G401.6 (cell line): ENCODE data around the gene SPATA13.
"Not testable (repeated sequence)": the region's sequence is repeated elsewhere in the genome, so short reads cannot be mapped to it uniquely, and the experiment has no call there.

Source experiments
- FAIRE-seq: peaks from 2 replicates; lab custom pipeline; 2012; peaks lifted over from hg19 to GRCh38; lab: Jason Lieb, UNC

The SPATA13 gene

DNA sequence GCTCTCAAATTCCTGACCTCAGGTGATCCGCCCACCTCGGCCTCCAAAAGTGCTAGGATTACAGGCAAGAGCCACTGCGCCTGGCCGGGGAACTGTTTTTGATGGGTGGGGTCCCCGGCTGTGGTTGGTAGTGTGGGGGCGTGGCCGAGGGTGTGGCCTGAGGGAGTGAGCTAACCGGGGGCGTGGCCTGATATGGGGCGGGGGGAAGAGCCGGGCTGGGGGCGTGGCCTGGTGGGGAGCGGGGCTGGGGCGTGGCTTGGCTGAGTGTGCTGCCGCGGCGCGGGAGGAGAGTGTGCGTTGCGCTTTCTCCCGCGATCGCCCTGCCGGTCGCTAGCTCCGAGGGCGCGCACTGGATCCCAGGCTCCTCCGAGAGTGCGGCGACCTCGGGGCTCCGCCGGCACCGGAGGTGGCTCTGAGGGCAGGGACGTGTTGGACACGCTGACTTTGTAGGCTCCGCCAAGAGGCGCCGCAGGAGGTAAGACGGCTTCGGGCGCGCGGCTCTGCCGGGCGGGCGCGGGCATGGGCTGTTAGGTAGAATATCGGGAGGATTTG, at the start of gene SPATA13:
TSS of gene SPATA13 (plus strand) at position 263 of the 552 bp plus-strand sequence. CDS start 62,210 bp downstream, outside the sequence.
- FAIRE-seq, result no peak

DNA sequence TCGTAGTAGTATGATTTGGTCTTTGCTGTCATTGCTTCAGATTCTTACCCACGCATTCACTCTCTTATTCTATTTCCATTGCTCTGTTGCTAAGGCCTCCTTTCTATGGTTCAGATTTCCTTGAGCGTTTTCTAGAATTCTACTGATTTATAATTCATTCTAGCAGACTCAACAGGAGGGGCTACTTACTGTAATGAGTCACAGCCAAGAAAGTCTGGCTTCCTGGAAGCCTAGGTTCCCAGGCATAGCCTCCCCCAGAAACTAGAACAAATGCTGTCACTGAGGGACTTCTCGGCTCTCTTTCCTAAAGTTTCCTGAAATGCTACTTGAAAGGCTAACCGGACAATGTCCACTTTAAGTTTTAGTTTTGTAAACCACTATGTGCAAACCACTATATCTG, 47.7 kb upstream of the SPATA13 start:
- FAIRE-seq, result no peak

DNA sequence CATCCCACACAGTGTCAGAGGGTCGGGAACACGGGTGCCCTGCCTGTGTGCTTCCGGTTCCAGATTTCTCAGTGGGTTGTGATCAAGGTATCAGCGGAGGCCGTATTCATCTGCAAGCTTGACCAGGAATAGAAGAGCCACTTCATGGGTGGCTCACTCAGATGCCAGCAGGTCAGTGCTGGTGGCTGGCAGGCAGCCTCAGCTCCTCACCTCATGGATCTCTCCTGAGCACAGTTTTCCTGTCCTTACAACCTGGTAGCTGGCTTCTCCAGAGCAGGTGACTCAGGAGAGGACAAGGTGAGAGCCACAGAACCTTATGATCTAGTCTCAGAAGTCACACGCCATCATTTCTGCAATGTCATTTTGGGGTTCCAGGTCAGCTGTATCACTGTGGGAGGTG, 44.8 kb upstream of the SPATA13 start:
- no peak for FAIRE-seq

DNA sequence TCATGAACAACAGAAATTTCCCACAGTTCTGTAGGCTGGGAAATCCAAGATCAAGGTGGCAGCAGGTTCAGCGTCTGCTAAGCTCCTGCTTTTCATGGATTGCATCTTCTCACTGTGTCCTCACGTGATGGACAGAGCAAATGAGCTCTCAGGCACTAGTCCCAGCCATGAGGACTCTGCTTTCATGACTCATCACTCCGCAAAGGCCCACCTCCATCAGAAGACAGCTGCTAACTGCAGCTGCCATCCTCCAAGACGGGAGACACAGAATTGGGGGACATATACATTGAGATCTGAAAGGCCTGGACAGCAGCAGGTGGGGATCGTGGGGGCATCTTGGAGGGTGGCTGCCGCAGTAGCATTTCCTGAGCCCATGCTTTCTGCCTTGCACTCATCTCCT, 44.4 kb upstream of the SPATA13 start:
- FAIRE-seq, result no peak

DNA sequence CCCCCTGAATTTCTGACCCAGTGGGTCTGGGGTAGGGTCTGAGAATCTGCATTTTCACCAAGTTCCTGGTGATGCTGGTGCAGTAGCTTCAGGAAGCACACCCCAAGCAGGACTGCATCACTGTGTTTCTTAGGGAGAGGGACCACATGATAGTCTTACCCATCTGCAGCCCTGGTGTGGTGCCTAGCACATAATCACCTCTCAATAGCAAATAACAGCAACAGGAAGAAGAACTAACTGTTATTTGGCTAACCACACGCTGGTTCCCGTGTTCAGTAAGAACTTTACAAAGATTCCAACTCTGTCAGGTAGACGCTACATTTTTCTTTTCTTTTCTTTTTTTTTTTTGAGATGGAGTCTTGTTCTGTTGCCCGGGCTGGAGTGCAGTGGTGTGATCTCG, 41.9 kb upstream of the SPATA13 start:
- no peak for FAIRE-seq

DNA sequence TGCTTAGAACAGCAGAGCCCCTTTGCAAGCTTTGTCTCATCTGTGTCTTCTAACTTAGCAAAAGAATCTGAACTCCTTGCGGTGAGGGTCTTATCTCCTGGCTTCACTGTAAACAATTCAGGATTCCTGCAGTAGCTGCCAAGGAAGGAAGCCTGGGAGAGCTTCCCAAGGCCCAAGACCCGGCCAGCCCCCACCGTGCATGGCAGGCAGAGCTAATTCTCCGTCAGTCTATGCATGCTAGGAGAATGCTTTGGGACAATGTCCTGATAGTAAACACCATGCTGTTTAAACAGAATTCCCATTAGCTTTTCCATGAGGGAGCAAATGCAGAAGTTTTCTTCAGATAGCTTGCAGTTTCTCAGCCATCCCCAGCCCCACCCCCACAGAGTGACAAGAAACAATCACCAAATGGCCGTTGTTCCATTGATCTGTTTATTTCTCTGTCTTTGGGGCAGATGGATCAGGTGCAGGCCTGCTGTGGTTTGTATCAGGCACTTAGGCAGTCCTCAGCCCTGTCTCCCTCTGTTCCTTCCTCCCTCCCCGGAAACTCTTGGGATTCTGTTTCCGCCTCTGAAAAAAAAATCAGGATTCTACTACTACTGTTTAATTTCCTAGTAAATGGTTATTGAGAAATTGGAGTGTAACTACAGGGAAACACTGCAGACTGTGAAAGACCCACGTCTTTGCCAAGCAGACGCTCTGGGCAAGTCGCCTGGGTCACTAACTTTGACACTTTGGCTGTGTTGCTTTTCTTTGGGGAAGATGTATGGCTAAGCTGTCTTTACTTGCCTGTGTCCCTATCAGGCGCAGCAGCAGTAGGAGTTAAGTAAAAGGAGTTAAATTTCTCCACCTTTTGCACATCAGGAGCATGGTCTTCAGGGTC, 40.7 kb upstream of the SPATA13 start:
- no peak for FAIRE-seq

DNA sequence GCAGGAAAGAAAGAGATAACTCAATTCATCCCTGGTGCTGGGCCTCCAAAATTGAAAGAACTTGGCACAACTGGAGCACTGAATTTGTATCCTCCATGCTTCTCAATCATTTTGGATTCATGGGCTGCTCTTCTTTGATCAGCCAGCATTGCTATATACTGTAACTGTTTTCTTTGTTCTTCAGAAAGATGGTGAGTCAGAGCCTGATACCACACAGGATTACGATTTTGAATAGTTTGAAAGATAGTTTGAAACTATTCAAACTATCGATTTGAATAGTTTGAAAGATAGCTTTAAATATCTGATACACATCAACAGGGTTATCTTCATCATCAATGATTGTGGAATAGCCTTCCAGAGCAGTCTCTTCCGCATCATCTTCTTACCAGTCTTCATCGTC, 38.5 kb upstream of the SPATA13 start:
- FAIRE-seq, result not testable (repeated sequence)

DNA sequence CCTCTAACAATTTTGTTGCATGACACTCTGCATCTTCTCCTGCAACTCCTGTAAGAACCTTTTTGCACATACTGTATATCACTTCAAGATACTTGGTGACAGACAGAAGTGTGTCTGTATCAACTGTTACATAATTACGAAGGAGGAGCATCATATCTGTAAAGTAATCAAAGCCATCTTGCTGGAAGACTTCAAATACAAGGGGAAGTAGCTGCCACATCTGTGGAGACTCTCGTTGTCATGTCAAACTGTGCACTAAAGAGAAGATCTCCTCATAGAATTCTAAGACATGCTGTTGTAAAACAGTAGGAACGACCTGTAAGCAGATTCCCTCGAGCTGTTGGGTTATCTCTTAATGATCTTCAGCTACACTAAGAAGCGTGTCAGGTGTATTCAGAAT, 38.0 kb upstream of the SPATA13 start:
- no peak for FAIRE-seq

DNA sequence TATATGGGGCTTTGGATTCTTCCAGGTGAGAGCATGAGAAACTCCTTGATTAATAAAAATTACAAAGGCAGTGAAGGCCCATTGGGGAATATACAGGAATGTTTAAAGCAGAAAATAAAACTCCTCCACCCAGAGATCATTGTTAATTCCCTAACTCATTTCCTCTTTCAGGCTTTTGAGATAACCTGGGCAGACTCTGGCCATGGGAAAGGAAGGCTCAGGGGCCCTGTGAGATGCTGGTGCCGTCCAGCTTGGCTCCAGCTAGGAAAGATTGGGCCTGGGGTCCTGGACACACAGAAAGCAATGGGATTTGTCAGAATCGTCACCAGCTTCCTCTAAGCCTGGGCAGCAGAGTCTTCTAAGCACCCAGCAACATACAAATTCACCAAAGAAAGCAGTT, 36.8 kb upstream of the SPATA13 start:
- no peak for FAIRE-seq

DNA sequence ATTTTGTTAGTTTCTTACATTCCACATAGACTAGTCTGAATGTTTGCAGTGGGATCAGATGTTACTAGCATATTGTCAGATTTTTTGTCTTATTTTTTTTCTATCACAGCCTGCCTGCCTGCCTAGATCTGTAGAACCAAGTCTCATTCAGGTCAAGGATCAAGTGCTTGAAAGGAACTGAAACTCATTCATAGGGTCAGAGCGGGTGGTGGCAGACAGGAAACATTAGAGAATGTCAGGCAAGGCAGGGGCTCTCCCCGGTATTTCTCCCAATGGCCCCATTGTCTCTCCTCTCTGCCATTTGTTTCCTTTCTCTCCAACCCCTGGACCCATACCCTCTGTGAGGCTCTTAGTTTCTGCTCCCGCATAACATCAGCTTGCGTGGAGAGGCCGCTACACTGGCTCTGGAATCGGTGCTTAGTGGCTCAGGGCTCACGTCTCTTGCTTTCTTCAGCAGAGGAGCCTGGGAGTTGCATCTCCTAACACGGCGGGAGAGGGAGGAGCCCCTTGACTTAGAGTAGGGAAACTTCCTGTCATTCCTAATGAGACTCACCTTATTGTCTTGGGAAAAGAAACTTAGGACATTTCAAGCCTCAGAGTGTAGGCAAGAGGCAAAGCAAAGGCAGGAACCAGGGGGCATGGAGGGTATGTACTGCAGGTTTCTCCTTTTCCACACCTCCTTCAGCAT, 35.6 kb upstream of the SPATA13 start:
- no peak for FAIRE-seq

DNA sequence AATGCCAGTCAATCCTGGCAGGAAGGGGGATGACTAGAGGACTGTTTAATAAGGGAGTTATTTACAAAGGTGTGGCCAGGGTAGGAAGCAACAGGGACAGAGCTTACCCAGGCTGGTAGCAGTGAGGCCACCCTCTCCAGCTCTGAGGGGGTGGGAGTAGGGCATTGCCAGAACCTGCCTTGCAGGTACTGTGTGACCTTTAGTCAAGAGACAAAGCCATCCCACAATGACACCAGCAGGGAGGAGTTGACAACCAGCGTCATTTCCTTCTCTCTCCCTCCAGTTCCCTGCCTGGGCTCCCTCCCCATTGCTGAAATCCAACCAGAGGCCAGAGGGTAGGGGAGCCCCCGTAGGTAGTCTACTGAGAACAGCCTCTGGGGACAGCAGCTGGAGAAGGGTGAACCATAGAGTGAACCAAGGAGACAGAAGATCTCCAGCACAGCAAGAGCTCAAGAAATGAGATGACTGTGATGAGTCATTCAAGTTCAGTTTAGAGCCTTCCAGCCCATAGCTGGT, 33.3 kb upstream of the SPATA13 start:
- no peak for FAIRE-seq

DNA sequence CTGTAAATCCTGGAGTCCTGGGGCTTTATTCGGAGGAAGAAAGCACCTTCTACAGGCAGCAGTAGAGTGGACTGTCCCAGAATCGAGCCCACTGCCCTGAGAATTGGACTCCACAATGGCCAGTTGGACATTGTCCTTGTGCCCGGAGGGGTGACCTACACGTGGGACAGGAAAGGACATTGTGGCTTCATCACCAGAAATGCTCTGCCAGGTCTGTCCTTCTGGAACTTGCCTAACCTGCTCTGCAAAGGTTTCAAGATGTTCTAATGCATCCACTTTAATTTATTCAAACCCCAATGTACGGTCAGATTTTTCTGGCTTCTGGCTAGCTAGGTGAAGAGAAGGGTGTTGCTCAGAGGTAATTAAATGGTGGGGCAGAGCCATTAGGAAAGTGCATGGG, 32.4 kb upstream of the SPATA13 start:
- no peak for FAIRE-seq

DNA sequence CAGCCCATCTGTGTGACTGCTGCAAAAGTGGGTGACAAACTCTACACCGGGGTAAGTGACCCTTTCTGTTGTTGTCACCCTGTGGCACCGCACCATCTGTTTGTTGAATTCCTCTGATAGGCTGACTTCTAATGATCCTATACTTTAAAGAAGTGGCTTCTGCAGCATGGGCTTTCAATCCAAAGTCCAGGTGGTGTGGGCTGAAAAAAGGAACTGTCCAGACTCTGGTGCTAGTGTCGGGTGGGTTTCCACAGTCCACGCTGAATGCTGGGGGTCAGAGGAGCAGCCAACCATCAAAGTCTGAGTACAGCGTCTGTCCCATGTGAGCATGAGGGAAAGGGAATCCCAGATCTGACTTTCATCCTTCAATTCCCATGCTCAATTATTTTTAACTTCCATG, 31.6 kb upstream of the SPATA13 start:
- no peak for FAIRE-seq

DNA sequence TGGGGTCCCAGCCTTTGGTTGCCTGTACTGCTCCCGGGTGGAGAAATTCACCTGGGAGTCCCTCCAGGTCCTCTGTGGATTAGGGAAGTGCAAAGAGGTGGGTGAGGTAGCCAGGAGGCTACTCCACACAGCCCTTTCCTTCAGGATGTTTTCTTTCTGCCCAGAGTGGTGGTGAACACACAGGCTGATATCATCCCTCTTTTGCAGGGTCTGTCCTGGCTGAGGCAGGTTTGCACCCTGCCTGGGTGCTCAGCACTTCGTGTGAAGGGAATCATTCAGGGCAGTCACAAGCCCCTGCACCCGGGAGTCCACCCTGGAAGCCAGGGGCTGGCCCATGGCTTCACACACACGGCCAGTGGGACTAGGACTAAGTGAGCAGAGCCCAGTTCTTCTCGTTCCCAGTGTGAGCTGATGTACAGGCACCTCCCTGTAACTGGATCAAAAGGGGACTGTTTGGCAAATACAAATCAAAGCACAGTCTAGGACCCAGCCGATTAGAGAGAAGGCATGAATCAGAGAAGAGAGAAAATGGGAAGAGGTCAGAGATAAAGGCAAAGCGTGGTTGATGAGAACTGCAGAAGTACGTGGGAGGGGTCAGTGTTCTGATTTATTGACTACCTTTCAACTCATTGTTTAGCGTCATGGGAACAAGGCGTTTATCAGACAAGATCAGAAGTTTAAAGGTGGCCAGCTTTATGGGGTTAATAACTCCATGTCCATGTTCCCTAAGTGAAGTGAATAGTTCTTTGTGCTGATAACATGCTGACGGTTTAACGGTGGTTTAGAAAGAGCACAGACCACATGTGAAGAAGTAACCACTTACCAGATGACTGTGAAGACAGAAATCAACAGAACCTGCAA, 30.4 kb upstream of the SPATA13 start:
- FAIRE-seq, result no peak

DNA sequence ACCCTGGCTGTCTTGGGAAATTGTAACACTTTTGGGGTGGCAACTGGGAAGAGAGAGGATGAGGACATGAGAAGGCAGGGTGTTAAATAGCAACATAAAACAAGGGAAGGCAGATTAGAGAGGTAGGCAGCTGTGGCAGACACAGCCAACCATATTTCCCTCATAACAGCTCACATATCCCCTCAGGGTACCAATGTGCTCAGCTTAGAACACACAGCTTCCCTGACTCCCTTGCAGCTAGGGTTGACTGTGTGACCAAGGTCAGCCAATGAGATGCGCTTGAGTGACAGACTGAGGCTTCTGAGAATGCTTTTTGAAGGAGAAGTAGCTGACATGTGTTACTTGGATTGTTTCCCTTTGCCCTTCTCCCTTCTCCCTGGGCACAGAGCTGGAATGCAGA, 28.8 kb upstream of the SPATA13 start:
- FAIRE-seq, result no peak

DNA sequence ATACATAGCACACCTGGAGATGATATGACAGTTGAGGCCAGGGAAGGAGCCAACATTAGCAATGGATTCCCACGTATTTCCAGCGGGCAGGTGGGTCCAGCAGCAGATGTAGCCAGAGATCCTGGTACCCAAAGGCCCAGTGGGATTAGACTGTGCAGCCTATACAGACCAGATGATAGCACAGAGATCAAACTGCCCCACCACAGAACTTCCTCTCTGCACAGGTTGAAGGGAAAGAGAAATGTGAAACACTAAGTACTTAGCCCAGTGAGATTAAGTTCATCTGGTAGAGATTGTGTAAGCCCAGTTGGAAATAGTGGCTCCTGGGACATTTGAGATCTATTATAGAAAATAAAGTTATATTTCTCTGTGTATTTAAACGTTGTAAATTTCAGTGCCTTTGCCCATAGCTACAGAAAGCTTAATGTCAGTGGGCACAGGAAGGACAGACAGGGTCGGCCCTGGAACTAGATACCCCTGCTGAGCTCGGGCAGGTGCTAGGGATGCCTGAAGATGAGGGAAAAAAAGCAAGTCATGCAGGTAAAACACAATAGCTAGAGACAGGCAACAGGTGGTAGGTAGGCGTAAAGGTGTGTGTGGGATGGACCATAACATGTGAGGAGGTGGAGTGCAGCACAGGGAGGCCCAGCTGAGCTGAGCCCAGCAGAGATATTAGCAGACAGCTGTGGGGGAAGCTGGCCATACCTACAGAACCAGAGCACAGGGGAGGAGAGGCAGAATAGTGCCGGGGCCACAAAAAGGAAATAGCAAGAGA, 27.3 kb upstream of the SPATA13 start:
- FAIRE-seq, result no peak

DNA sequence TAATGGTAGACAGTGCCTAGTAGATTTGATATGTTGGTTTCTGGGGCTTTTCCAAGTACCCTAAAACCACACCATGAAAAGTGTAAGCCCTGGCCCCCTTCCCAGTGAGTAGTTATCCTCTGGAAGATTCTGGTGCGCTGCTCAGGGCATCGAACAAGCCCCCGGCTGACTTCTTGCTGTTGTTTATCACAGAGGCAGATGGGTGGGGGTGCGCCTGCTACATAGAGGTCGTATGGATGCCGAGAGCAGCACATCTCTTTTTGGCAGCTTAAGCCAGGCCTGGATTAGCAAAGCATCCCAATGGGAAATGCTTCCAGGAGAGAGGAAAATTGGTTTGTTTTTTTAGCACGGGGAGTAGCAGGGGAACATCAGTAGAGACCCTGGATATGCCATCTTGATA, 26.3 kb upstream of the SPATA13 start:
- FAIRE-seq, result no peak

DNA sequence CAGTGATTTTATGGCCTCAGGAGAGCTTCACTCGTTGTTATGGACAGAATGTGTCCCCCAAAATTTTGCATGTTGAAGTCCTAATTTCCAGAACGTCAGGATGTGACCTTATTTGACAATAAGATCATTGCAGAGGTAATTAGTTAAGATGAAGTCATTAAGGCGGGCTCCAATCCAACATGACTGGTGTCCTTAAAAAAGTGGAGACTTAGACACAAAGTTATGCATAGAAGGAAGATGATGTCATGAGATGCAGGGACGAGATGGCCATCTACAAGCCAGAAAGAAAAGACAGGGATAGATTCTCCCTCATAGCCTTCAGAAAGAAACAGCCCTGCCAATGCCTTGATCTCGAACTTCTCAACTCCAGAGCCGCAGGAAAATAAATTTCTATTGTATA, 25.8 kb upstream of the SPATA13 start:
- no peak for FAIRE-seq

DNA sequence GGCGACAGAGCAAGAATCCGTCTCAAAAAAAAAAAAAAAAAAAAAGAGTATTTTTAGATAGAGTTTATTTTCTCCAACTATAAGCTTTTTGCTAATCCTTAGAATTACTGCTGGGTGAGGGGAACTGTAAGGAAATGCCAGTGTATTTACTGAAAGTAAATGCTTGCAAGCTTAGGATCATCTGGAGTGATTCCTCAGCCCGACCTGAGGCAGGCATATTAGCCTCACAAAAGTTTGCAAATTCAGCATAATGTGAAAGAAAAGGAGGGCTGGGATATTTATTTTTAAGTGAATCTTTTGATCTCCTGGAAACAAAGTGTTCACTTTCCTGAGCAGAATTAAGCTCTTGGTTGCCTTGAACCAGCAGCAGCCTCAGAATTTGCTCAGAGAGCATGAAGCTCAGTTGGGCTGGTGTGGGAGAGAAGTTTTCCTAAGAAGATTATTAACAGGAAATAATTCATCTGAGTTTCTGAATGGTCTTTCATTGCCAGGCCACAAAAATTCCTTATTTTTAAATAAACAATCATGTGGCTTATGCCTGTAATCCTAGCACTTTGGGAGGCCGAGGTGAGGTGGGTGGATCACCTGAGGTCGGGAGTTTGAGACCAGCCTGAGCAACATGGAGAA, 24.7 kb upstream of the SPATA13 start:
- FAIRE-seq, result no peak

DNA sequence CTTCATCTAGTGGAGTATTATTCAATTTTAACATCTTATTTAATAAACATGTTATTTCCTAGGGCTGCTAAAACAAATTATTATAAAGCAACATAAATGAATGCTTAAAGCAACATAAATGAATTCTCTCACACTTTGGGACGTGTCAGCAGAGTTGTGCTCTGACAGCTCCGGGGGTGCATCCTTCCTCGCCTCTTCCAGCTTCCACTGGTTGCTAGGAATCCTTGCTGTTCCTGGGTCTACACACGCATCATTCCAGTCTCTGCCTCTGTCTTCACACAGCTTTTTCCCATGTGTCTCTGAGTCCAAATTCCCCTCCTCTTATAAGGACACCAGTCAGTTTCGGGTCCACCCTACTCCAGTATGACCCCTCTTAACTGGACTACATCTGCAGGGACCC, 21.6 kb upstream of the SPATA13 start:
- FAIRE-seq, result no peak

DNA sequence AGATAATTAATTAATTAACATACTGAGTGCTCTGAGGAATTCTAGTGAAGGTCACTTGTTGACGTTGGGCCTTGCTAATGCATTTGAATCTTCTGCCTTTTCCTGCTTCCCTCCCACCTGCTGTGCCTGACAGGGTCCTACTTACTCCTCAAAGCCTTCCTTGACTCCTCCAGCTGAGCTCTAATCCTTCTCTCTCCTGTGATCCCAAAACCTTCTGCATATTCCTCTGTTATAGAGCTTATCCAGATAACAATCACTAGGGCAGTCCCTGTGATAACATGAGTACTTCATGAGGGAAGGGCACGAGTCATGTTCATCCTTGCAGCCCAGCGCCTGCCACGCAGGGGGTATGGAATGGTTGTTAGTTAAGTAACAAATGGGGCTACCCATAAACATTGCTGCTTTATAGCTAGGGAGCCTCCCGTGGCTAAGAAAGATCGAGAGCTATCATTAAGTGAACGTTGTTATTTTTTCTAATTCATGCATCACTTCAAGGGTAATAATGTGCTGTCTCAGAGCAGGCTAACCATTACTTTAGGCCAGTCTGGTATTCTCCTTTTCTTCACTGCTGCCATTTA, 19.1 kb upstream of the SPATA13 start:
- FAIRE-seq, result no peak
